ENCODE measurements around the gene ATP6V1D. TPM values are rescaled to one million over a fixed set of nuclear protein-coding genes. Genes with fewer than 3 reads are reported as not detected.

Gene ATP6V1D
- total RNA-seq (2021; fragmentation: NEBNext Ultra II Directional; extraction: Animal tissue kit (Norgen Biotek cat#: 25700)), result 76.3 and 76.8 TPM in 2 replicates
- polyA plus RNA-seq (2011; rRNA removed), result 19.1 and 45.1 TPM in 2 replicates
- 39.3 TPM for polyA plus RNA-seq (2011; cell fraction: cytosol; rRNA removed)
- 12.1 TPM for polyA plus RNA-seq (2011; cell fraction: nucleus; rRNA removed)
- polyA plus RNA-seq (2012, experiment 1 of 2), result 41.3 to 62.4 TPM (median 52.3 TPM) in 4 replicates
- 6.1 TPM for polyA plus RNA-seq (2012, experiment 2 of 2)
- 47.9 TPM for polyA plus RNA-seq (2013, experiment 1 of 2)
- 46.0 TPM for polyA plus RNA-seq (2013, experiment 2 of 2)
- 38.1 and 52.6 TPM in 2 replicates for polyA minus RNA-seq (2011; rRNA and poly(A)+ RNA removed)
- polyA minus RNA-seq (2011; cell fraction: cytosol; rRNA and poly(A)+ RNA removed), result 30.2 TPM
- 48.6 TPM for polyA minus RNA-seq (2011; cell fraction: nucleus; rRNA and poly(A)+ RNA removed)
- long read RNA-seq, experiment 1, transcript ATP6V1D-201 (9 exons, 1,845 nt), result major isoform, 40 of 80 reads
- long read RNA-seq, experiment 1, partial matches to known transcripts, result 31 of 80 reads
- long read RNA-seq, experiment 1, other reads (novel, unspliced or antisense), result 8 of 80 reads
- long read RNA-seq, experiment 2, transcript ATP6V1D-201 (9 exons, 1,845 nt), result major isoform, 169 of 178 reads
- long read RNA-seq, experiment 2, partial matches to known transcripts, result 6 of 178 reads
- long read RNA-seq, experiment 2, other reads (novel, unspliced or antisense), result 3 of 178 reads

DNA sequence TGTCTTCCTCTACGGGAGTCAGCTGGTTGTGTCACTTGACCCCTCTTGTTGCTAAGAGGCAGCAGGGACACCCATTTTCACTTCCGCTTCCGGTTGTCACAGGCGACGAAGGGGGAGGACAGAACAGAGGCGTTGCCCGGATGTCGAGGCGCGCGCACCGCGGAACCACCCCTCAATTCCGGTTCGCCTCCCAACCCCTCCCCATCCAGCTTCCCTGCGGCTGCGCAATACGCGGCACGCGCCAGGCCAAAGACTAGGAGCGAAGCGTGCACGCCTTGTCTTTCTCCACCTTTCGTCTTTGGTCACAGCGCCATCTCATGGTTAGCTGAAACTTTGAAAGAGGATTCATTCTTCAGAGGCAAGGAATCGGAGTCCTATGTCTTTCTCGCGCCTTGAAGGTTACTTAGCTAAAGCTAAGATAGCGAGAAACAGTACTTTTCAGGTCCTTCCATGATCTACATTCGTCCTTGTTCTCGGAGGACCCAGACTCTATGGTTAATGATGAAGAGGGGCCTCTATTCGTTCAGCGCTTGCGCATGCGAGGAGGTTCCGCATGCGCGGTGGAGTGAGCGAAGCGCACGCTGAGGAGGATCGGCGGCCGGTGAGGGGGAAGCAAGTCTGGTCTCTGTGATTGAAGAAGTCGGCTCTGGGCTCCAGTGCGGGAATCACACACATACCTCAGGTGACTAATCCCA, at the start of gene ATP6V1D, which contains the start of gene EIF2S1:
ATP6V1D (minus strand) TSS at position 30 of the 695 bp plus-strand sequence. CDS start 106 bp downstream, outside the sequence.
EIF2S1 (plus strand) TSS at position 554 of the 695 bp plus-strand sequence. CDS start 4,440 bp downstream, outside the sequence.
- no peaks in the 10 kb centered on the region for H3K27me3 ChIP-seq (replicated peaks in 1 of 4; ENCODE audit: control insufficient read depth in 3 of 4, extremely low read depth in 1 of 4, insufficient read depth in 3 of 4, low read length in 3 of 4)
- H2BK12ac ChIP-seq (ENCODE audit: low read depth, low read length), result peak within 1 kb of the TSS; percentile 91; the same call in 1 of the 2 replicates
- no peak within 1 kb of the TSS for H2AK5ac ChIP-seq (ENCODE audit: low read depth, low read length)
- peaks cover 5% of the 10 kb centered on the region; the same call in 1 of the 2 replicates for H3K23me2 ChIP-seq (ENCODE audit: low read depth, low read length)
- peaks cover 0 to 8% of the 10 kb centered on the region in 2 experiments for H4K20me1 ChIP-seq (replicated peaks in 1 of 2; ENCODE audit: control insufficient read depth in 1 of 2, insufficient read depth in 2 of 2, low read length in 2 of 2)
- H3K23ac ChIP-seq (ENCODE audit: insufficient read length), result no peak within 1 kb of the TSS
- peak within 1 kb of the TSS; percentile 96 to 99 (median 98) for H3K9ac ChIP-seq (replicated peaks in 1 of 4; ENCODE audit: extremely low read depth in 1 of 4, low read depth in 3 of 4, low read length in 3 of 4)
- no peak within 1 kb of the TSS for H3K14ac ChIP-seq (ENCODE audit: insufficient read length)
- H2AFZ ChIP-seq (ENCODE audit: low read length), result peak within 1 kb of the TSS; percentile 100
- FAIRE-seq (peak; percentile 93), DNase-seq (ENCODE audit: low read depth in 1 of 2, low spot score in 2 of 2) (peak; percentile 97 to 98)
- H3K4me3 ChIP-seq (ENCODE audit: extremely low read depth in 1 of 4, insufficient read depth in 2 of 4, low read depth in 3 of 4, low read length in 4 of 4), result peak within 1 kb of the TSS; percentile 54 to 99 (median 92)
- H4K91ac ChIP-seq (replicated peaks; ENCODE audit: insufficient read length, low read length), result peak within 1 kb of the TSS; percentile 97
- peak within 1 kb of the TSS; percentile 77 for H4K5ac ChIP-seq (ENCODE audit: insufficient read length, low read depth, low read length)
- peak within 1 kb of the TSS; percentile 83 to 96 for H3K4me2 ChIP-seq (ENCODE audit: insufficient read depth in 1 of 2, low read depth in 2 of 2, low read length in 2 of 2)
- H2BK20ac ChIP-seq (ENCODE audit: low read length), result 0 out of 2 replicates have a peak within 1 kb of the TSS, but pooled peaks have one; percentile 50
- H3K79me2 ChIP-seq (ENCODE audit: control insufficient read depth in 1 of 2, insufficient read depth in 2 of 2, low read length in 2 of 2), result peaks cover 12 to 84% of the 10 kb centered on the region in 2 experiments
- H2BK15ac ChIP-seq (ENCODE audit: low read length), result no peak within 1 kb of the TSS
- H3K4ac ChIP-seq (replicated peaks; ENCODE audit: insufficient read length, low read depth, low read length), result no peak within 1 kb of the TSS
- H3K56ac ChIP-seq (replicated peaks; ENCODE audit: insufficient read length, low read depth, low read length), result peak within 1 kb of the TSS; percentile 93
- no peak within 1 kb of the TSS for H2BK120ac ChIP-seq (replicated peaks; ENCODE audit: low read depth, low read length)
- 3% methylated on average over 39 of the region's 47 CpGs; no CpG with 5 or more reads in 1 of the 2 experiments for WGBS, 2 experiments (ENCODE audit: extremely low coverage in 1 of 2, insufficient coverage in 1 of 2, insufficient read length in 1 of 2, insufficient replicate concordance in 2 of 2, low coverage in 1 of 2, low lambda C conversion rate in 2 of 2, missing lambda C conversion rate in 1 of 2)
- POLR2A ChIA-PET (ENCODE audit: partially characterized antibody), result interaction anchor here (0.6 to 2.0 kb wide), 14 partner anchors 8 to 1073 kb away, joined by 3 to 8 read pairs (median 4); partner anchors contain the start of gene PALS1
- H3K27ac ChIP-seq (ENCODE audit: low read depth, low read length), result peak within 1 kb of the TSS; percentile 98
- peaks cover 0 to 3% (median 1%) of the 10 kb centered on the region in 4 experiments; a peak in 2 of 7 replicates for H3K4me1 ChIP-seq (replicated peaks in 1 of 4; ENCODE audit: control insufficient read depth in 3 of 4, insufficient read depth in 4 of 4, low read length in 3 of 4)
- peak within 1 kb of the TSS; percentile 99 for H2BK5ac ChIP-seq (ENCODE audit: low read depth, low read length)
- H3K9me3 ChIP-seq (ENCODE audit: insufficient read depth in 2 of 2, low read depth in 1 of 2, low read length in 1 of 2), result no peaks in the 10 kb centered on the region
- H3K79me1 ChIP-seq (ENCODE audit: low read depth, low read length), result peaks cover 3% of the 10 kb centered on the region; the same call in 1 of the 2 replicates
- CTCF ChIA-PET (ENCODE audit: partially characterized antibody), result interaction anchor here (0.7 to 1.7 kb wide), 22 partner anchors 9 to 852 kb away, joined by 3 to 9 read pairs (median 4); partner anchors contain the start of gene GPHN
- H4K8ac ChIP-seq (ENCODE audit: extremely low read depth, insufficient read depth, low read length), result peak within 1 kb of the TSS; percentile 82; the same call in 1 of the 2 replicates
- peaks cover 0 to 17% (median 0%) of the 10 kb centered on the region in 4 experiments; a peak in 1 of 8 replicates for H3K36me3 ChIP-seq (ENCODE audit: control insufficient read depth in 2 of 4, insufficient read depth in 4 of 4, low read length in 3 of 4)
- peak within 1 kb of the TSS; percentile 99 for H3K18ac ChIP-seq (ENCODE audit: extremely low read depth, low read length)
- peak; percentile 99 for TF ChIP-seq SIN3A (conservative IDR thresholded peaks at IDR 0.05 in 1 of 2, IDR thresholded peaks at IDR 0.05 in 1 of 2; ENCODE audit: low read depth in 1 of 2, low read length in 2 of 2)
- no peak for TF ChIP-seq JUN (IDR thresholded peaks at IDR 0.05; ENCODE audit: low read depth, low read length)
- TF ChIP-seq HDAC2 (IDR thresholded peaks at IDR 0.05; ENCODE audit: borderline replicate concordance in 1 of 2, low read depth in 2 of 2, low read length in 2 of 2), result peak in 1 of 2 experiments; percentile 87; a peak in 1 of 4 replicates
- TF ChIP-seq CBX8 (IDR thresholded peaks at IDR 0.05; ENCODE audit: borderline replicate concordance, low read depth, low read length), result no peak
- peak; percentile 82 for TF ChIP-seq TBP (IDR thresholded peaks at IDR 0.05; ENCODE audit: low read depth, low read length)
- peak; percentile 84; the same call in 1 of the 2 replicates for TF ChIP-seq KDM5A (IDR thresholded peaks at IDR 0.05; ENCODE audit: low read length)
- TF ChIP-seq SIRT6 (IDR thresholded peaks at IDR 0.05; ENCODE audit: low read length), result no peak

Measured in H1 (cell line).